Liver (tissue), 3 donors: ENCODE results near the gene TOMM70.

Experiments
- EGR1 ChIP-seq, 2 donors: IDR thresholded peaks; 2 replicates each; pipeline ENCODE4 v1.6.1; 2016 to 2018; ENCODE audit warnings: antibody characterized with exemption in 2 of 2, low read depth in 2 of 2
- TF ChIP-seq, protein P1 (sequence below): fragments of 150-350 bp; IDR thresholded peaks from 2 replicates; pipeline ENCODE4 v1.5.1; 2017; ENCODE audit warnings: improper control_type of control experiment, low read depth, low read length; ENCODE audit not compliant: missing input control
- TF ChIP-seq, protein P2 (sequence below): IDR thresholded peaks from 2 replicates; pipeline ENCODE4 v1.6.1; 2016; ENCODE audit warnings: antibody characterized with exemption
- donor health status: healthy.
- donor health status: healthy.

DNA sequence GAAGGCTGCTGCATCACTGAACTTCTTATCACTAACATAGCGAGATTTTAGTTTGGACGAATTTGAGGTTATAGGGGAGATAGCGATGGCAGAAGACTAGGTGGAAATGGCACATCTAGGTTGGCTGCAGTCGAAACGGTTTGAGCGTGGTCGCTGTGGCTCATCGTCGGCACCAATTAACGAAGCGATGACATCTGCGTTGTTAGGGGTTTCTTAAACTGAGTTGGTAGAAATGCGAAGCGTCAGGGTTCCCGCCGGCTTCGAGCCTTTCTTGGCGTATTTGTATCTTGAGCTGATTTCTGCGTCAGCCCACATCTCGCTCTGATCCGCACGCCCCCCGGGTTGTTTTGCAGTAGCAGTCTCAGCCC, 769 bp upstream of the TOMM70 start:
- TF ChIP-seq, protein P1, sequence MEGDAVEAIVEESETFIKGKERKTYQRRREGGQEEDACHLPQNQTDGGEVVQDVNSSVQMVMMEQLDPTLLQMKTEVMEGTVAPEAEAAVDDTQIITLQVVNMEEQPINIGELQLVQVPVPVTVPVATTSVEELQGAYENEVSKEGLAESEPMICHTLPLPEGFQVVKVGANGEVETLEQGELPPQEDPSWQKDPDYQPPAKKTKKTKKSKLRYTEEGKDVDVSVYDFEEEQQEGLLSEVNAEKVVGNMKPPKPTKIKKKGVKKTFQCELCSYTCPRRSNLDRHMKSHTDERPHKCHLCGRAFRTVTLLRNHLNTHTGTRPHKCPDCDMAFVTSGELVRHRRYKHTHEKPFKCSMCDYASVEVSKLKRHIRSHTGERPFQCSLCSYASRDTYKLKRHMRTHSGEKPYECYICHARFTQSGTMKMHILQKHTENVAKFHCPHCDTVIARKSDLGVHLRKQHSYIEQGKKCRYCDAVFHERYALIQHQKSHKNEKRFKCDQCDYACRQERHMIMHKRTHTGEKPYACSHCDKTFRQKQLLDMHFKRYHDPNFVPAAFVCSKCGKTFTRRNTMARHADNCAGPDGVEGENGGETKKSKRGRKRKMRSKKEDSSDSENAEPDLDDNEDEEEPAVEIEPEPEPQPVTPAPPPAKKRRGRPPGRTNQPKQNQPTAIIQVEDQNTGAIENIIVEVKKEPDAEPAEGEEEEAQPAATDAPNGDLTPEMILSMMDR = no peak
- TF ChIP-seq, protein P2, sequence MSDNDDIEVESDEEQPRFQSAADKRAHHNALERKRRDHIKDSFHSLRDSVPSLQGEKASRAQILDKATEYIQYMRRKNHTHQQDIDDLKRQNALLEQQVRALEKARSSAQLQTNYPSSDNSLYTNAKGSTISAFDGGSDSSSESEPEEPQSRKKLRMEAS = no peak
- no peak for TF ChIP-seq EGR1 (IDR thresholded peaks at IDR 0.05; ENCODE audit: low read depth in 2 of 2)
